Esophagus muscularis mucosa (tissue), 4 donors: ENCODE data around the gene CARD8.

ENCODE experiments used
- EP300 ChIP-seq: sonication (generic); formaldehyde crosslinking; IDR thresholded peaks from one replicate; pipeline ENCODE4 v1.6.1; 2017; ENCODE audit warnings: antibody characterized with exemption
- POLR2A ChIP-seq: fragments of 450-650 bp; IDR thresholded peaks from one replicate; pipeline ENCODE4 v1.6.1; 2017; ENCODE audit warnings: antibody characterized with exemption, moderate library complexity, mild to moderate bottlenecking, low read depth
- TF ChIP-seq, protein P1 (sequence below), 3 experiments: fragments of 200-600 bp in 2 of 3; fragments of 450-650 bp in 1 of 3; sonication (generic) in 2 of 3; IDR thresholded peaks; one replicate each; pipeline ENCODE4 v1.5.1; 2017 to 2019; ENCODE audit warnings: antibody characterized with exemption in 3 of 3, mild to moderate bottlenecking in 2 of 3, moderate library complexity in 1 of 3

DNA sequence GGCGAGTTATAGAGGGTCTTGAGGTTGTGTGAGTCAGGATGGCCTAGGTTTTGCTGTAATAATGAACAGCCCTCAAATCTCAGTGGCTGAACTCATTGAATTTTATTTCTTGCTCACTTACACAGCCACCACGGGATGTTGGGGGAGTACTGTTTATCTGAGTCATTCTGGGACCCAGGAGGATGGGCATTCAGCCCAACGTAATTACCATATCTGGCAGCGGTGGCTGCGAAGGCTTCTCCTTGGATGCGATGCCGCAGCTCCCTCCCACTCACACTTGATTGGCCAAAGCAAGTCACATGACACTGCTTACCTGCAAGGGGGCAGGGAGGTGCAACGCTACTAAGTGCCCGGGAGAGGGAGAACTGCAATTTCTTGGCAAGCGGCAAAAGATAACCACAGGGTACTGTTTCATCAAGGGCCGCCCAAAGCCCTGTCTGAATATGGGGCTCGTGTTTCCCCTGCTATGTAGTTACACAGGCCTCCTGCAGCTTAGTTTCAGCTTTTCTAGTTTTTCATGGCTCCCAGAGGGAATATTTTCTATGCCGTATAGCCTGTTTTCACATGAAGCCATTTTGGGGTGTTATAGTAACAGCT lies 65.3 kb downstream of the CARD8 start:
- TF ChIP-seq, protein P1, sequence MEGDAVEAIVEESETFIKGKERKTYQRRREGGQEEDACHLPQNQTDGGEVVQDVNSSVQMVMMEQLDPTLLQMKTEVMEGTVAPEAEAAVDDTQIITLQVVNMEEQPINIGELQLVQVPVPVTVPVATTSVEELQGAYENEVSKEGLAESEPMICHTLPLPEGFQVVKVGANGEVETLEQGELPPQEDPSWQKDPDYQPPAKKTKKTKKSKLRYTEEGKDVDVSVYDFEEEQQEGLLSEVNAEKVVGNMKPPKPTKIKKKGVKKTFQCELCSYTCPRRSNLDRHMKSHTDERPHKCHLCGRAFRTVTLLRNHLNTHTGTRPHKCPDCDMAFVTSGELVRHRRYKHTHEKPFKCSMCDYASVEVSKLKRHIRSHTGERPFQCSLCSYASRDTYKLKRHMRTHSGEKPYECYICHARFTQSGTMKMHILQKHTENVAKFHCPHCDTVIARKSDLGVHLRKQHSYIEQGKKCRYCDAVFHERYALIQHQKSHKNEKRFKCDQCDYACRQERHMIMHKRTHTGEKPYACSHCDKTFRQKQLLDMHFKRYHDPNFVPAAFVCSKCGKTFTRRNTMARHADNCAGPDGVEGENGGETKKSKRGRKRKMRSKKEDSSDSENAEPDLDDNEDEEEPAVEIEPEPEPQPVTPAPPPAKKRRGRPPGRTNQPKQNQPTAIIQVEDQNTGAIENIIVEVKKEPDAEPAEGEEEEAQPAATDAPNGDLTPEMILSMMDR (IDR thresholded peaks at IDR 0.05) = no peak
- TF ChIP-seq POLR2A (no peak), EP300 (no peak)
